H4 (cell line): ENCODE results near the gene MTG2. TPM values are rescaled to one million over a fixed set of nuclear protein-coding genes. Genes with fewer than 3 reads are reported as not detected.

Source experiments
- DNase-seq: peaks from one replicate; pipeline ENCODE4 v3.0.0-alpha.2; 2015; ENCODE audit warnings: low spot score
- total RNA-seq: library from RNA; depleted of rRNA; stranded (reverse); fragments of >200 nt; shearing (Covaris generic); gene quantifications from 2 replicates; pipeline ENCODE4 v1.2.3, GENCODE V29; 2014; rRNA removed

The MTG2 gene
- total RNA-seq, 1 experiment from 2014 or later, result 13.3 TPM

DNA sequence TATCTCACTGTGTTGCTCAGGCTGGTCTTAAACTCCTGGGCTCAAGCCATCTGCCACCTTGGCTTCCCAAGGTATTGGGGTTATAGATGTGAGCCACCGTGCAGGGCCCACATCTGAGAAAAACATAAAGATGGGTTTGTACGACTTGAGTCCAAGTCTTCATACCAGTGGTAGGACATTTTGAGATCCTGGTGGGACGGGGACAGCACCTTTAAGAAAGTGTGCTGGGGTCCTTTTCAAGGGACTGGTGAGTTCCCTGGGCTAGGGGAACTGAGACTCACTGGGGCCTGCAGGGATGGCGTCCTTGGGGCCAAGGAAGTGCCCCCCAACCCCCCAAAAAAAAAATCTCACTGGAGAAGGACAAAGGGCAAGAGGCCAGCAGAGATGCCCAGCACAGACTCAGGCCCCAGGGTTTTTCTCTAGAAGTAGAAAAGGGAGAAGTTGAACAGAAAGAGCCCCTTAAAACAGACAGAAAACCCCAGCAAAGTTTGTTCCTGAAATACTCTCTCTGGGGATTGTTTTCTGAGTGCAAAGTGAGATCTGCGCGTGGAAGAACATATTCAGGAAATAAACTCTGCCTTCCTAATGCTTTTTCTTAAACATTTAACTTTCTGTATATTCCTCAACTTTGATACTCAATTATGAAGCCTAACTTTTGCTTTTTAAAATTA, 66.2 kb downstream of the MTG2 start:
- DNase-seq, result no peak

DNA sequence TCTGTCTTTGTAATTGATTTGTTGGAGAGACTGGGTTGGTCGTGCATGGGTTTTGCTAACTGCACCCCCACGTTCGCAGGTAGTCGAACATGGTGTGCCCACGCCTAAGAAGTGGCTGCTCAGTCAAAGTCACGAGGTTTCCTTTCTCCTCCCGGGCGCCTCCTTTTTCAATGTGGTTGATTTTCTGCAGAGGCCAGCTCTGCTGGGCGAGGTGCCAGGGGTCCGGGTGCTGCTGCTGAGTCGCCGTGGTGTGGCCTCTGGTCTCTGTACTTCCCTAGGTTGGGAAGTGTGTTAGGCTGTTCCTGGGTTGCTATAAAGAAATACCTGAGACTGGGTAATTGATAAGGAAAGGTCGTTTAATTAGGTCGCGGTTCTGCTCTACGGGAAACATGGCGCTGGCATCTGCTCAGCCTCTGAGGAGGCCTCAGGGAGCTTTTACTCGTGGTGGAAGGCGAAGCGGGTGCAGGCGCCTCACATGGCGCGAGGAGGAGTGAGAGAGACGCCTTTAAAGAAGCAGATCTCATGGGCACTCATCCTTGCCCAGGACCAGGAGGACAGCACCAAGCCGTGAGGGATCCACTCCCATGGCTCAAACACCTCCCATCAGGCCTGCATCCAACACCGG, 69.6 kb downstream of the MTG2 start:
- DNase-seq, result no peak

Other genes starting within 250 kb of the MTG2 start
- gene TAF4, start 117.1 kb upstream of the MTG2 start, total RNA-seq, result 2.0 and 4.9 TPM in 2 replicates
- 29.3 and 36.7 TPM in 2 replicates for gene LSM14B, start 60.6 kb upstream of the MTG2 start, total RNA-seq
- 694 and 771 TPM in 2 replicates for gene PSMA7, start 39.6 kb upstream of the MTG2 start, total RNA-seq
- gene SS18L1, start 39.3 kb upstream of the MTG2 start, total RNA-seq, result 3.3 TPM in 2 replicates
- gene HRH3, start 37.2 kb downstream of the MTG2 start, total RNA-seq, result not detected in 2 replicates
- 12.5 and 17.7 TPM in 2 replicates for gene OSBPL2, start 55.5 kb downstream of the MTG2 start, total RNA-seq
- gene ADRM1, start 120.0 kb downstream of the MTG2 start, total RNA-seq, result 180 and 203 TPM in 2 replicates
- gene LAMA5, start 184.3 kb downstream of the MTG2 start, total RNA-seq, result 4.4 and 4.5 TPM in 2 replicates
- 2,095 and 2,204 TPM in 2 replicates for gene RPS21, start 204.1 kb downstream of the MTG2 start, total RNA-seq
- 2.4 and 4.8 TPM in 2 replicates for gene CABLES2, start 224.3 kb downstream of the MTG2 start, total RNA-seq
- not detected in 2 replicates for gene RBBP8NL, start 244.5 kb downstream of the MTG2 start, total RNA-seq